ENCODE measurements around the gene HDAC8.
"Not testable (repeated sequence)": the region's sequence is repeated elsewhere in the genome, so short reads cannot be mapped to it uniquely, and the experiment has no call there.

The HDAC8 gene

GRCh38 chrX:72367516-72367915 is 205.1 kb downstream of the HDAC8 start:
- DNase-seq: no peak

- no peak for DNase-seq
Measured at GRCh38 chrX:72366701-72367454, 205.8 kb downstream of the HDAC8 start.

GRCh38 chrX:72366178-72366577 is 206.5 kb downstream of the HDAC8 start:
- no peak for DNase-seq

DNA sequence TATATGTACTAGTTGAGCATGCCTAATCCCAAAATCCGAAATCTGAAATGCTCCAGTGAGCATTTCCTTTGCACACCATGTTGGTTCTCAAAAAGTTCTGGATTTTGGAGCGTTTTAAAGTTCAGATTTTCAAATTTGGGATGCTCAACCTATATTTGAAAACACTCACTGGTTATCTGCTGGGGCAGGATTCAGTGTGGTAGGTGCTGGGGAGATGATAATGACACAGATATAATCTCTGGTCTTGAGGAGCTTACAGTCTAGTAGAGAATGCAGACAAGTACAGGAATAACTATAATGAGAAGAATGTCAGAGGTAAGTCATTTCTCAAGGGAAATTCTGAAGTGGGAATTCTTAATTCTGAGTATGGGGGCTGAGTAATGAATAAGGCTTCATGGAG is 207.5 kb downstream of the HDAC8 start:
- no peak for DNase-seq

DNA sequence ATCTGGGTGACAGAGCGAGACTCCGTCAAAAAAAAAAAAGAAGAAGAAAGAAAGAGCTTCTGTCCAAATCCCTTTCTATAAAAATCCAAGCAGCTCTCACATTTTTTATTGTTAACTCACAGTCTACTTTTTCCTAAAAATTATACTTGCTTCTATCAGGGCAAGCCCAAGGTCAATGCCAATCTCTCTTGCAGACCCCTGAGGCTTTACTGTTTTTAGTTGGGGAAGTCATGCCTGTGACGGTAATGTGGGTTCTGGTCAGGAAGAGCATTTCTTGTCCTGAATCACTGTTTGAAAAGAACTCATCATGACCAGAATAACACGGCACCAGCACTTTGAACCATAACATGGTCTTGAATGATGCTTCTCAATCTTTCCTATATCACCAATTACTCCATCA is 212.3 kb downstream of the HDAC8 start:
- DNase-seq: no peak

DNA sequence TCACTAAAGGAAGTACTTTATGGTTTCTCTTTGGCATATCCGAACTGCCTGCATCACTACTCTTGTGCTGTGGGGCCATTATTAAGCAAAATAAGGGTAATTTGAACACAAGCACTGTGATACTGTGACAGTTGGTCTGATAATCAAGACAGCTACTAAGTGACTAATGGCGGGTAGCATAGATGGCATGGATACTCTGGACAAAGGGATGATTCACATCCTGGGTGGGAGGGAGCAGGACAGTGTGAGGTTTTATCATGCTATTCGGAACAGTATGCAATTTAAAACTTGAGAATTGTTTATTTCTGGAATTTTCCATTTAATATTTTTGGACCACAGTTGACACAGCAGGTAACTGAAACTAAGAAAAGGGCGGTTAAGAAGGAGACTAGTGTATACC is 214.3 kb downstream of the HDAC8 start:
- no peak for DNase-seq

GRCh38 chrX:72352786-72353185 is 219.9 kb downstream of the HDAC8 start:
- no peak for DNase-seq

DNA sequence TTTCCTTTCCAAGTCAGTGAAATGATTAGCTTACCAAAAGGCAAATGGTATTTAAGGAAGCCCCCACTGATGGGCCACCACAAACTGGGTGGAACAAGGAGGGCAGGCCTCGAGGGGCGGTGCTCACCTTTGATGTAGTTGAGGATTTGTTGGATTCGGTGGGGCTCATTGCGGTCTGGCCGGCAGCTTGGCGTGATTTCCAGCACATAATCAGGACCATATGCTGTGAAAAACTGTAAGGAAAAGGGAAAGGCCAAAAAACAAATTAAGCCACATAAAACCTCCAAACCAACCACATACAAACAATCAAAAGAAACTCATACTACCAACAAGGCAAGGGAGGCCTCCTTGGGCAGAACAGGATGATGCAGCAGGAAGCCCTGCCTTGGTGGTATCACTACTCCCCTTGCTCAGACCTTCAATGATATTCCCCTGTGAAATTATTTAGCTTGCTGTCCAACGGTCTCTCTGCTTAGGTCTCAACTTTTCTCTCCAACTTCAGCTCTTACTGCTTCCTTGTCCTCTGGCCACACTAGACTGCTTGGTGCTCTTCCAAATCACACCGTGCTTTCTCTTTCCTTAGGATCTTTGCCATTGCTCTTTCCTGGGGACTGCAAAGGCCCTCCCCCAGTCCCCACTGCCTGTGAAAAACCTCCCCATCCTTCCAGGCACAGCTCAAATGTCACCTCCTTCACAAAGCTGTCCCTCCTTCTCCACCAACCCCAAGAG is 220.9 kb downstream of the HDAC8 start:
- no peak for DNase-seq

DNA sequence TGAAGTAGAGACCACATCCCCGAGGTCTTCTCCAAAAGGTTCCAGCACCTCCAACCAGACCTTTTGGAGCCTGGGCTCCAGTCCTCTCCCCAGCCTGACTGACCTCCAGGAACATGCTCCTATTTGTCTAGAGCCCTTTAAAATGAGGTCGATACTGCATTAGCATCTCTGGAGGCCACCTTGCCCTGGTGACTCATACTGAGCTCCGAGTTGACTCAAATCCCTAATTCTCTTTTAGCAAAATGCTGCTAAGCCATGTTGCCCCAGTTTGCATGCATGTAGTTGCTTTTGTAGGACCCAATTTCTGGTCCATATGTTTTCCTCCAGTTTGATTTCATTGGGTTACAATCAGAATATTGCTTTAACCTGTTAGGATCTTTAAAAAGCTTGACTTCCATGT is 223.5 kb downstream of the HDAC8 start:
- DNase-seq: no peak

- DNase-seq: no peak
Measured at GRCh38 chrX:72348247-72348979, 224.2 kb downstream of the HDAC8 start.

- DNase-seq: no peak
Measured at GRCh38 chrX:72347366-72347765, 225.3 kb downstream of the HDAC8 start.

- DNase-seq: no peak
Measured at GRCh38 chrX:72346302-72346949, 226.2 kb downstream of the HDAC8 start.

GRCh38 chrX:72340626-72341025 is 232.0 kb downstream of the HDAC8 start:
- no peak for DNase-seq

- DNase-seq: no peak
Measured at GRCh38 chrX:72340041-72340440, 232.6 kb downstream of the HDAC8 start.

DNA sequence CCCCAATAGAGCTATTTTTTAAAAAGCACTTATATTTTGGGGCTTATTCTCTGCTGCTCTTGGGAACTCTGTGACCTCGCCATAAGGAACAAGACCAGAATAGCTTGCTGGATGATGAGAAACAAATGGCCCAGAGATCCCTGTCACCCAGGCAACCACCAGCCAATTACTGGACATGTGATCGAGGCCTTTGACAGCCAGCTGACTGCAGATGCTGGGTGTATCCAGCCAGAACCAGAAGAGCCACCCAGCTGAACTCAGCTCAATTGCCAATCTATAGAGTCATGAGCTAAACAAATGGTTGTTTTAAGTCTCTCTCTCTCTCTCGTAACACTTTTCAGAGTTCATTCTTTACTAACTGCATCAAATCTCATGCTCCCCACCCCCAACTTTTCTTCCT is 242.5 kb downstream of the HDAC8 start:
- no peak for DNase-seq

DNA sequence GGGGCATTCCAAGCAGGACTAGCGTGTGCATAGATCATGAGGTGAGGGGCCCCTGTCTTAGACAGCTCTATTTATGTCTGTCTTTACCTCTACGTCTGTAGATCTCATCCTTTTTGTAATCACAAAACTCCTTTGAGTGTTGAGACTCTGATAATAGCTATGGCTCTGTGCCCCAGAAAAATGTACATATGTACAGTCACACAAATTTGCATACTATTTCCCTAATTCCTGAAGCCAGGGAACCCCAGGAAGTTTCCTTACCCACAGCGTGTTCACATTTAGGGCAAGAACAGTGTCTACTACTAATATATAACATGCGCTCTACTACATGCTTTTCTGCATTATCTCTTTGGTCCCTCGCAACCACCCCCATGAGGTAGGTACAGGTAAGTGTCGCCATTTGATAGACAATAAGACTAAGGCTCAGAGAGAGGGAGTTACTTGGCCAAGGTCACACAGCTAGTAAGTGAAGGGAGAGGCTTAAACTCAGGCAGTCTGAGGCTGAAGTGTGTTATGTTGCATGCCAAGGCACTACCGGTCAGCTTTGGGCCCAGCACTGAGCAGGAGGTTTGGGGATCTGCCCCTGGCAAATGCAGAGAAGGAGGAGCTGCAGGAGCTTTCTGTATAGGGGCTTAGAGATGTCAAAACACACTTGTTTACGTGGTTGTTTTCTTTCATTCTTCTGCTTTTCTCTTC is 245.9 kb downstream of the HDAC8 start:
- no peak for DNase-seq

- not testable (repeated sequence) for DNase-seq
Measured at GRCh38 chrX:72319651-72320050, 253.0 kb downstream of the HDAC8 start.

DNA sequence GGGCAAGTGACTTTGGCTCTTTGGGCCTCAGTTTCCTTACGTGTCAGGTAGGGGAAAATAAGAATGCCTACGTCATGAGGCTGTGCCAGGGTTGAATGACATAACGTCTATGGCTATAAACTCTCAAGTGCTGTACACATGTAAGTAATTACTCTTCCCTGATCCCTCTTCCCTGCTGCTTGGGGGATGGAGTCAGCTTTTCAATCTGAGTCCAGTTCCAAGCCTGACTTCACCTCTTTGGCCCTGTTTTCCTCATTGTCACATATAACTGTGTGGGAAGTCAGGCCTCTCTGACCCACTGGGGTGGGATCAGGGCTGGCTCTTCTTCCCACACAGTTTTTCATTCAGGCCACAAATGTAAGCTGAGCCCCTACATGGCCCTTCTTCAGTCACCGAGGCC is 255.5 kb downstream of the HDAC8 start:
- no peak for DNase-seq

DNA sequence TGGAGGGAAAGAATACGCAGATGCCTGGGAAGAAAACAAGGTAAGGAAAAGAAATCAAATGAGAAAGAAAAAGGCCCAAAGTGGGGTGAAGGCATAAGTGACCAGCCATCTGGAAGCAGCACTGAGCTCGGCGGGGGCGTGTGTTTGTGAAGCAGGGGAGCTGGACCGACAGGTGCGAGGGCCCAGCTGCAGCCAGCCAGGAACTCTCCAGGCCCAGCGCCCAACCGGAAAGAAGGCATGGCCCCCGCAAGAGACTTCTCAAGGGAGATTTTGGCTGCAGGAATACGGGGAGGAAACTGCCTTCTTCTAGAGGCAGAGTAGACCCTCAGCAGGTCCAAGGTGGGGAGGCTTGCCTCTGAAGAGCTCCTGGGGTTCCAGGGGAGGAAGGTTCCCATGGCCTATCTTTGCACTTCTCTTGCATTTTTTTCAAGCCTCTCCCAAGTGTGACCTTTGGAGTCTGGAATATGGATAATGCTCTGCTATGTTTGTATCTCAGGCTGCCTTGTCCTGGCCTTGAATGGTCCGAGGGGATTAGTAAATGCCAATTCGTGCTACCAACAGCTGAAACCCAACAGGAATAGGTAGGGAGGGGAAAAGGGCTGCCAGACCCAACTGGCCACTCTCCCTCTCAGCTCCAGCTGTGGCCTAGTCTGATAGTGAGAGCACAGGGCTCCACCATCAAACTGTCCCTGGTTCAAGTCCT is 256.1 kb downstream of the HDAC8 start:
- DNase-seq: no peak

GRCh38 chrX:72314881-72315280 is 257.8 kb downstream of the HDAC8 start:
- no peak for DNase-seq

DNA sequence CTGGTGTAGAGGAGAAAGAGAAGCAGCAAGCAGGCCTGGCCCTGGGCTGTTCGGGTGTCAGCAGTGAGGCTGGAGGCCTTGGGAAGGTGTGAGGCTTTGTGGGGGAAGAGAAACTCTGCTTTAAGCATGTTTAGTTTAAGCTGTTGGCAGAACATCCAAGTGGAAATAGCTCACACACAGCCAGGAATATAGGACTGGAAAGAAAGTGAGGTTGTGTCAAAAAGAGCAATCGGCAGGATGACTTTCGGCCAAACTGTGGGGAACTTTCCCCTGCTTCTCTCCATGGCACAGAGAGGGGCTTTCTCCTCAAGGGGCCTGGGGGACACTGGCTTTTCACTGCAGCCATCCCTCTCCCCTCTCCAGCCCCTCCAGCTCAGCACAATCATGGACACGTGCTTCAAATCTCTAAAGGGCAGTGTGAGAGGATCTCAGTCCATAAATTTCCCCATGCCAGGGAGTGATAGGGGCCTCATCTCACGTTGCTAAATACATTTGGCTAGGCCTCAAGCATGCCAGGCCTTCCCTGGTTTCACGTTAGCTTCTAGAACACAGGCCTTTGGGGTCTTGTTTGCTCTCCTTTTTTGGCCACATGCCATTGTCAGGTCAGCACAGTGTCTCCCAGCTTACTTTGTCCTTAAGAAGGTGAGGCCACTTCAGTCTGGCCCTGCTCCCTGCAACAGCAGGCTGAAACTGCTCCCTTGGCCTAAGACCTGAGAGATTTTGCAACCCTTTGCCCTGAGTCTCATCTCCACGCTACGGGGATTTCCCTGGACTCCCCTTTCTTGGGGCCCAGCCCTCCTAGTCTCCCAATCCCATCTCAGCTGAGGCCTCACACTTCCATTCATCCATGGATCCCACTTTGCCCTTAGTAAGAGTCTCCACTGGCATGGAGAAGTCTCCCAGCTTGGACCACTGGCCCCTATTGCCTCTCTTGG is 258.7 kb downstream of the HDAC8 start:
- DNase-seq: no peak

Measured in NCI-H2227 treated with DMSO at 0.1 percent for 48 hours (cell line).